ENCODE results near the gene ZMIZ1. TPM values are rescaled to one million over a fixed set of nuclear protein-coding genes. Genes with fewer than 3 reads are reported as not detected.

The ZMIZ1 gene
- total RNA-seq, 6 experiments from 2014 or later = 38.6 to 60.3 (median 51.2) TPM

DNA sequence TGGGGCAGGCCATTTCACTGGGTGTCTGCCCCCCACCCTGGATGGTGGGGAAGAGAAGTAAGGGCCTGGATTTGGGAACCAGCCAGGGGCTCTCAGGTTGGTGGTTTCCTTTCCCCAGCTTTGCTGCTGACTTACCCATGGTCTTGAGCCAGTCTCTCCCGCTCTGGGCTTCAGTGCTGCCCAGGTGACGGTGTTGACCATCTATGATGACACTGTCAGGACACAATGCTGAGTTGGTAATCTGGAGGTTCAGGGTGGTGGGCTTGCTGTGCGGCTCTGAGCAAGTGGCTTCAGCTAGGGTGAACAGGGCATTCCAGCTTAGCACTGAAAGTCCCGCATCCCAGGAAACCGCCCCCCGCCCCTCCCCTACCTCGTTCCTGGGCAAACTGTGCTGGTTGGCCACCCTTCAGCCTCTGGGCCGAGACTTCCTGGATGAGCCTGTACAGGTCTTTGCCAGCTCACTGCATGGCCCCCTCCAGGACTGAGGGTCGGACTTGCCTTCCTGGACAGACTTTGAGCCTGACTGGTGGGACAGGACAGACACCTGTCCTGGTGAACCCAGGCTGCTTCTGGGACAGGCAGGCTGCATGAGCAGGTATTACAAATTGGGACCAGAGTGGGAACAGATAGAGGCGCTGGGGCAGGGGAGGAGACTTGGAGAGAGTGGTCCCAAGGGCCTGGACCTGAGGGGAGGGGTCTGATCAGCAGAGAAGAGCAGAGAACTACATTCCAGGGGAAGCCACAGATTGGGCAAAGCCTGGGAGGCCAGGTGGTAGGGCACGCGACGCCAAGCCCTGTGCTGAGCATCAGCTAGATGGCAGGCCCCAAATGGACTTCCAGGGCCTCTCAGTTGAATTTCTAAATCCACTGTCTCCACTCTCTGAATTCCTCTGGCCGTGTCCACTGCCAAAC, 19.9 kb upstream of the ZMIZ1 start:
- Mint-ChIP-seq H3K4me1 (ENCODE audit: low read depth) (peaks cover 14% of the 10 kb centered on the region; the same call in 1 of the 2 replicates), H3K4me3 (no peak overlapping the region), H3K27ac (no peak overlapping the region), H3K27me3 (ENCODE audit: insufficient read depth) (peaks cover 12% of the 10 kb centered on the region), H3K9me3 (no peaks in the 10 kb centered on the region), H3K36me3 (ENCODE audit: low read depth) (no peaks in the 10 kb centered on the region)
- TF ChIP-seq, protein P1, sequence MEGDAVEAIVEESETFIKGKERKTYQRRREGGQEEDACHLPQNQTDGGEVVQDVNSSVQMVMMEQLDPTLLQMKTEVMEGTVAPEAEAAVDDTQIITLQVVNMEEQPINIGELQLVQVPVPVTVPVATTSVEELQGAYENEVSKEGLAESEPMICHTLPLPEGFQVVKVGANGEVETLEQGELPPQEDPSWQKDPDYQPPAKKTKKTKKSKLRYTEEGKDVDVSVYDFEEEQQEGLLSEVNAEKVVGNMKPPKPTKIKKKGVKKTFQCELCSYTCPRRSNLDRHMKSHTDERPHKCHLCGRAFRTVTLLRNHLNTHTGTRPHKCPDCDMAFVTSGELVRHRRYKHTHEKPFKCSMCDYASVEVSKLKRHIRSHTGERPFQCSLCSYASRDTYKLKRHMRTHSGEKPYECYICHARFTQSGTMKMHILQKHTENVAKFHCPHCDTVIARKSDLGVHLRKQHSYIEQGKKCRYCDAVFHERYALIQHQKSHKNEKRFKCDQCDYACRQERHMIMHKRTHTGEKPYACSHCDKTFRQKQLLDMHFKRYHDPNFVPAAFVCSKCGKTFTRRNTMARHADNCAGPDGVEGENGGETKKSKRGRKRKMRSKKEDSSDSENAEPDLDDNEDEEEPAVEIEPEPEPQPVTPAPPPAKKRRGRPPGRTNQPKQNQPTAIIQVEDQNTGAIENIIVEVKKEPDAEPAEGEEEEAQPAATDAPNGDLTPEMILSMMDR (IDR thresholded peaks at IDR 0.05) = no peak
- DNase-seq = no peak

DNA sequence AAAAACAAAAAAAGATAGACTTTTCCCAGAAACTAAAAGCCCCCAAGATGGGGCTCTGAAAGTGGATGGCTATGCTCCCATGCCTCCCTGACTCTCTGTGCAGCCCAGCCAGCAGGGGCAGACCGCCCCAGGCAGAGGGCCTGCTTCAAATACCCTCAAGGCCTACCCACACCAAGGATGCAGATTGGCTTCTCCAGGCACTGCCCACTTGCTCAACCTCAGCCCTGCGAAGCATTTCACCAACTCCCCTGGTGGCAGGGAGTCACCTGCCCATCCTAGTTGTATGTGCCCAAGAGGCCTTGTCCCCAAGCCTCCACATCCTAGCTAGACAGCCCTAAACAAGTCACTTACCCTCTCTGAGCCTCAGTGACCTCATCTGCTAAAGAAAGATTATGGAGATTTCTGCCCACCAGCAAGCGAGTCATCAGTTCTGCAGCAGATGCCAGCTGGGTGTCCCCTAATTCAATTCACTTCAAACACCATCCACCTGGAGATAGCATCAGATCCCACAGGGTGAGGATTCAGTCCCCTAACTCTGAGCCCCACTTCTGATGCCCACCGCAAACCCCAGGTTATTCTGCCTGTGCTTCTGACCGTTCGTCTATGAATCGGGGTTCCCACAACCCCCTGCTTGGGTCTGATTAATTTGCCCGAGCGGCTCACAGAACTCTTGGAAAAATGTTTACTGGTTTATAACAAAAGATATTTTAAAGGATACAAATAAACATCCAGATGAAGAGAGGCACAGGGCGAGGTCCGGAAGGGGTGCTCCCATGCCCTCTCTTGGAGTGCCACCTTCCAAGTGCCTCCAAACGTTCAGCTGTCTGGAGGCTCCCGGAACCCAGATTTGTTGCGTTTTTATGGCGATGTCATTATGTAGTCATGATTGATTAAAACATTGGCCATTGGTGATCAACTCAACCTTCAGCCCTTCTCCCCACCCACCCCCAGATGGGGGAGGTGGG, 18.6 kb upstream of the ZMIZ1 start:
- H3K27me3 Mint-ChIP-seq (ENCODE audit: insufficient read depth) = peaks cover 10% of the 10 kb centered on the region
- H3K27ac Mint-ChIP-seq = no peak overlapping the region
- no peaks in the 10 kb centered on the region for H3K9me3 Mint-ChIP-seq
- no peak overlapping the region for H3K4me3 Mint-ChIP-seq
- peaks cover 14% of the 10 kb centered on the region; the same call in 1 of the 2 replicates for H3K4me1 Mint-ChIP-seq (ENCODE audit: low read depth)
- no peak for DNase-seq
- no peaks in the 10 kb centered on the region for H3K36me3 Mint-ChIP-seq (ENCODE audit: low read depth)
- TF ChIP-seq, protein P1 (IDR thresholded peaks at IDR 0.05) = no peak

DNA sequence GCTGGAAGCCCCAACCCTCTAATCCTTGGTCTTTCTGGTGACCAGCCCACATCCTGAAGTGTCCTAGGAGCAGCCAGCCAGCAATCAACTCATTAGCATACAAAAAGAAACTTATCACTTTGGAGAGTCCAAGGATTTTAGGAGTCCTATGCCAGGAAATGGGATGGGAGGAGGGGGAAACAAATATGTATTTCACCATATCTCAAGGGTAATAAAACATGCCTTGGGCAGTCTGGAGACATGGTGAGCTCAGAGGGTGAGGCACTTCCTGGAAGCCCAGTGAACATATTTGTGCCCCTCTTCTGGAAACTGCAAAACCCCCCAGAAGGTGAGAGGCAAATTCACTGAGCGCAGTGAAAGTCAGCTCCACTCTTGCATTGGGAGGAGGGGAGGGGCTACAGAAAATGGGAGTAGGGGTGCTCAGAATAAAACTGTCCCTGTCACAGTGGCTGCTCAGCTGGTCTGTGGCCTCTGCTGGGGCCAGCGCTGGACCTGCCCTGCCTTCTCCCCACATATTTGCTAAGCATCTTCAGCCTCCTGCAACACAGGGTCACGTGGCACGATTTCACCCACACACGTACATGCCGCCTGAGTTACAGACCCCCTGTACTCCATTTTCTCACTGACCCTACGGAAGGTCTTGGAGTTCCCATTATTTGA, 17.7 kb upstream of the ZMIZ1 start:
- Mint-ChIP-seq H3K9me3 (no peaks in the 10 kb centered on the region), H3K36me3 (ENCODE audit: low read depth) (no peaks in the 10 kb centered on the region), H3K27ac (no peak overlapping the region), H3K27me3 (ENCODE audit: insufficient read depth) (peaks cover 13% of the 10 kb centered on the region), H3K4me3 (no peak overlapping the region), H3K4me1 (ENCODE audit: low read depth) (peaks cover 14% of the 10 kb centered on the region; the same call in 1 of the 2 replicates)
- DNase-seq = no peak
- TF ChIP-seq, protein P1 (IDR thresholded peaks at IDR 0.05) = no peak

DNA sequence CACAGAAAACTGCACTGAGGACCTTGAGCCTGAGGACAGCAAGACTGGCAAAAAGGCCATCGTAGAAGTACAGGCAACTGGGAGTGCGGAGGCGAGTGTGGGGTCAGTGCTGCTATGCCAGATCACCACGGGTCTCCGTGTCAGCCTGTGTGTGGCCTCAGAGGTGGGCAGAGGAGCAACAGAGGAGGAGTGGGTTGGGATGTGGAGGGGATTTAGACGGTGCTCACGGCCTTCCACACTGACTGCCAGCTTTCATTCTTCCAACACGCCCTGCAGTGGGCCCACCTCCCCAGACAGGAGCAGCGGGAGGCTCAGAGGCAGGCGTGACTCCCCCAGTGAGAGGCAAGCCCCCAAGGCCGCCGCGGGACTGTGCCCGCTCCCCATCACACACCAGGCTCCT, 17.0 kb upstream of the ZMIZ1 start:
- H3K27ac Mint-ChIP-seq = no peak overlapping the region
- TF ChIP-seq, protein P1 (IDR thresholded peaks at IDR 0.05) = no peak
- H3K9me3 Mint-ChIP-seq = no peaks in the 10 kb centered on the region
- no peaks in the 10 kb centered on the region for H3K36me3 Mint-ChIP-seq (ENCODE audit: low read depth)
- peaks cover 15% of the 10 kb centered on the region for H3K27me3 Mint-ChIP-seq (ENCODE audit: insufficient read depth)
- H3K4me3 Mint-ChIP-seq = no peak overlapping the region
- no peak for DNase-seq
- peaks cover 14% of the 10 kb centered on the region; the same call in 1 of the 2 replicates for H3K4me1 Mint-ChIP-seq (ENCODE audit: low read depth)

Measured in HFFc6 (cell line).